A549 (cell line): ENCODE measurements around the gene ZNF507. TPM values are rescaled to one million over a fixed set of nuclear protein-coding genes. Genes with fewer than 3 reads are reported as not detected.

Experiments used
- ATAC-seq, 2 experiments: fragments of 200-7000 bp in 1 of 2; fragments of >200 bp in 1 of 2; cut with Nextera tagmentation in 1 of 2; cut with Tn5 transposase in 1 of 2; 3 replicates each; pipeline versions ENCODE4 v1.8.0 to v1.9.1; 2018 to 2020; ENCODE audit warnings: mild to moderate bottlenecking in 1 of 2, moderate library complexity in 1 of 2
- CTCF ChIA-PET: fragments of 300-600 bp; sonication (Branson Sonifier 250); formaldehyde crosslinking; extraction: SDS; loops from one replicate; lab custom pipeline; 2021; ENCODE audit warnings: antibody characterized with exemption, inconsistent platforms; lab: Yijun Ruan, JAX
- POLR2A ChIA-PET: fragments of 350-600 bp; formaldehyde crosslinking; extraction: SDS; loops from one replicate; lab custom pipeline; 2021; ENCODE audit warnings: antibody characterized with exemption, inconsistent platforms; lab: Yijun Ruan, JAX
- DNase-seq, 2 experiments: peaks; one replicate each; pipeline versions ENCODE4 v3.0.0 to v3.0.0-alpha.2; 2011 to 2016; ENCODE audit warnings: low read depth in 1 of 2, low spot score in 1 of 2
- FAIRE-seq: peaks from 2 replicates; lab custom pipeline; 2011; peaks lifted over from hg19 to GRCh38; lab: Jason Lieb, UNC
- H3K27ac ChIP-seq, 2 experiments: fragments of >200 bp; sonication (Bioruptor Twin); formaldehyde crosslinking; 3 replicates each; pipeline ENCODE4 v1.5.1; 2016 to 2017
- H3K4me1 ChIP-seq: fragments of >200 bp; sonication (Bioruptor Twin); formaldehyde crosslinking; 3 replicates; pipeline ENCODE4 v1.6.1; 2016
- H3K4me2 ChIP-seq: fragments of >200 bp; sonication (Bioruptor Twin); formaldehyde crosslinking; 3 replicates; pipeline ENCODE4 v1.6.1; 2016
- H3K4me3 ChIP-seq: fragments of >200 bp; sonication (Bioruptor Twin); formaldehyde crosslinking; 3 replicates; pipeline ENCODE4 v1.5.1; 2016
- H3K9me3 ChIP-seq: fragments of >200 bp; sonication (Bioruptor Twin); formaldehyde crosslinking; 3 replicates; pipeline ENCODE4 v1.6.1; 2016
- ATOH8 ChIP-seq: fragments of 250-450 bp; sonication (Bioruptor Pico); IDR thresholded peaks from 2 replicates; pipeline ENCODE4 v1.5.0; 2020; ENCODE audit warnings: low read depth, mild to moderate bottlenecking, moderate library complexity
- CBX2 ChIP-seq: fragments of 200-600 bp; sonication (generic); IDR thresholded peaks from 2 replicates; pipeline ENCODE4 v1.6.1; 2016; ENCODE audit warnings: low read depth, mild to moderate bottlenecking, borderline replicate concordance
- CEBPB ChIP-seq, 2 experiments: fragments of >200 bp in 1 of 2; sonication (Bioruptor Twin) in 1 of 2; formaldehyde crosslinking in 1 of 2; IDR thresholded peaks; 2 replicates each; pipeline ENCODE4 v1.6.1; 2012 to 2016
- CHD2 ChIP-seq: fragments of 150-350 bp; IDR thresholded peaks from 2 replicates; pipeline ENCODE4 v1.6.1; 2014; ENCODE audit warnings: low read length; ENCODE audit not compliant: partially characterized antibody
- ESRRA ChIP-seq: fragments of 150-350 bp; IDR thresholded peaks from 2 replicates; pipeline ENCODE4 v1.6.1; 2014; ENCODE audit warnings: mild to moderate bottlenecking, low read length, borderline replicate concordance
- FOSB ChIP-seq: fragments of 250-450 bp; sonication (Bioruptor Pico); IDR thresholded peaks from 2 replicates; pipeline ENCODE4 v1.5.0; 2020; ENCODE audit warnings: mild to moderate bottlenecking, moderate library complexity
- FOSL2 ChIP-seq, 2 experiments: fragments of 450-650 bp in 1 of 2; fragments of >200 bp in 1 of 2; sonication (Bioruptor Twin) in 1 of 2; formaldehyde crosslinking; IDR thresholded peaks; 2 replicates each; pipeline versions ENCODE4 v1.5.0 to v1.6.1; 2016 to 2020; ENCODE audit warnings: mild to moderate bottlenecking in 1 of 2, moderate library complexity in 1 of 2
- HOXB5 ChIP-seq: fragments of 250-450 bp; sonication (Bioruptor Pico); IDR thresholded peaks from 2 replicates; pipeline ENCODE4 v1.5.0; 2020; ENCODE audit warnings: mild to moderate bottlenecking, moderate library complexity
- JUN ChIP-seq, 2 experiments: fragments of >200 bp; sonication (Bioruptor Twin); formaldehyde crosslinking; IDR thresholded peaks; 2 replicates in 1 of 2; 3 replicates in 1 of 2; pipeline ENCODE4 v1.6.1; 2016 to 2017
- KDM1A ChIP-seq: fragments of 200-600 bp; sonication (generic); IDR thresholded peaks from 2 replicates; pipeline ENCODE4 v1.6.1; 2016; ENCODE audit warnings: low read depth, mild to moderate bottlenecking
- KDM5A ChIP-seq: fragments of 200-600 bp; sonication (generic); IDR thresholded peaks from 2 replicates; pipeline ENCODE4 v1.6.1; 2016; ENCODE audit warnings: antibody characterized with exemption, mild to moderate bottlenecking
- MAX ChIP-seq: IDR thresholded peaks from 2 replicates; pipeline ENCODE4 v1.6.1; 2012
- PHF8 ChIP-seq: fragments of 200-600 bp; sonication (generic); IDR thresholded peaks from 2 replicates; pipeline ENCODE4 v1.6.1; 2016; ENCODE audit warnings: low read depth, mild to moderate bottlenecking, antibody characterized with exemption, moderate library complexity, borderline replicate concordance
- POLR2A ChIP-seq: IDR thresholded peaks from 2 replicates; pipeline ENCODE4 v1.6.1; 2012; ENCODE audit warnings: mild to moderate bottlenecking, low read length
- REST ChIP-seq: fragments of 200-600 bp; sonication (generic); IDR thresholded peaks from 2 replicates; pipeline ENCODE4 v1.6.1; 2016; ENCODE audit warnings: antibody characterized with exemption, mild to moderate bottlenecking, moderate library complexity
- RFX5 ChIP-seq: fragments of 450-650 bp; IDR thresholded peaks from 2 replicates; pipeline ENCODE4 v1.7.1; 2014; ENCODE audit warnings: antibody characterized with exemption, mild to moderate bottlenecking, moderate library complexity
- TFCP2L1 ChIP-seq: fragments of 250-450 bp; sonication (Bioruptor Pico); IDR thresholded peaks from 2 replicates; pipeline ENCODE4 v1.5.0; 2021; ENCODE audit warnings: mild to moderate bottlenecking
- TP53 ChIP-seq: fragments of 250-450 bp; sonication (Bioruptor Pico); IDR thresholded peaks from 2 replicates; pipeline ENCODE4 v1.5.0; 2021; ENCODE audit warnings: mild to moderate bottlenecking, moderate library complexity
- USF2 ChIP-seq: fragments of 450-650 bp; IDR thresholded peaks from 2 replicates; pipeline ENCODE4 v1.6.1; 2014; ENCODE audit warnings: antibody characterized with exemption
- ZFP36 ChIP-seq: fragments of 450-650 bp; IDR thresholded peaks from 2 replicates; pipeline ENCODE4 v1.6.1; 2014; ENCODE audit warnings: borderline replicate concordance; ENCODE audit not compliant: partially characterized antibody
- WGBS: methylation state at CpG from one replicate; pipeline ENCODE4 v1.1.6; 2017; ENCODE audit errors: missing lambda C conversion rate; 5-methylcytosine and 5-hydroxymethylcytosine counted together
- polyA plus RNA-seq, 4 experiments: library from polyadenylated mRNA; depleted of rRNA in 3 of 4; stranded (reverse); fragments of >200 nt; fragmentation: RNase III in 1 of 4; extraction: RNeasy Plus Mini Kit Qiagen cat#74134 plus additional on column Dnase treatment in 1 of 4; gene quantifications; 2 replicates in 3 of 4; 3 replicates in 1 of 4; pipeline ENCODE4 v1.2.3, GENCODE V29; 2011 to 2017
- TF ChIP-seq, protein P1 (sequence below): IDR thresholded peaks from 2 replicates; pipeline ENCODE4 v1.6.1; 2012
- TF ChIP-seq, protein P2 (sequence below): fragments of >200 bp; sonication (Bioruptor Twin); formaldehyde crosslinking; IDR thresholded peaks from 2 replicates; pipeline ENCODE4 v1.6.1; 2016

ZNF507 gene
- polyA plus RNA-seq, 2 of the 4 experiments (the other 2 are of a cell fraction), result 14.6 to 49.8 TPM

DNA sequence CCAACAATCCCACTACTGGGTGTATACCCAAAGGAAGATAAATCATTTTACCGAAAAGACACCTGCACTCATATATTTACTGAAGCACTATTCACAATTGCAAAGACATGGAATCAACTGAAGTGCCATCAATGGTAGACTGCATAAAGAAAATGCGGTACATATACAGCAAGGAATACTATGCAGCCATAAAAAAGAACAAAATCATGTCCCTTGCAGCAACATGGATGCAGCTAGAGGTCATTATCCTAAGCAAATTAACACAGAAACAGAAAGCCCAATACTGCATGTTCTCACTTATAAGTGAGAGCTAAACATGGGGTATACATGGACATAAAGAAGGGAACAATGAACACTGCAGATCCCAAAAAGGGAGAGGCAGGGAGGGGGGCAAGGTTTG is 2.7 kb upstream of the ZNF507 start:
- TF ChIP-seq KDM5A, result no peak
- TF ChIP-seq PHF8, result no peak
- TF ChIP-seq CHD2, result no peak
- FAIRE-seq, result no peak
- POLR2A ChIA-PET, result no interaction called here

DNA sequence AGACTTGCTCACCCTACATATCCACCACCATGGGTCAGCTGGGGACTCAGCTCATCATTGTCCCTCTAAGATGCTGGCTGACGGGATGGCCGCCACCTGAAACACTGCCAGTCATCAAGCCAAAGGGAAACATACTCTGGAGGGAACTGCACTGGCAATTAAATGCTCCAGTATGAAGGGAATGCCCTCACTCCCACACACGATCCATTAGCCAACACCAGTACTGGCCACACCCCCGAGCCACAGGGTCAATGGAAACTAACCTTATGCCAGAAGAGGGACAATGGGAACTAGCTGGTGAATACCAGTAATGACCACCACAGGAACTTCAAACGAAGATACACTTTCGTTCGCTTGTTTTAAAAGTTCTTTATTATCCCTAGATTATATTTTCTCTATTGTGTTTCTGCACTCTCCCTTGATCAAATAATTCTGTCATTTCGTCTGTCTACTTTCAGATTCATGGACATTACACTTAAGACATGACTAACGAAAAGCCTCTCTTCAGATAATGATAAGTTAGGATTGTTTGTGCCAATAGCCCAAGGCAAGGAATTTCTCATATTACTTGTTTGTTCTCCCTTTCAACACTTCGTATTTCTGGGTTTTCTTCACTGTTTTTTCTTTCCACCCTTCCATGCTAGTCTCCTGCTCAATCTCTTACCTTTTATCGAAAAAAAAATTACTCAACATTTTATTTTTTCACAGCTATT is 1.7 kb upstream of the ZNF507 start:
- 54% methylated on average over 11 of the region's 11 CpGs for WGBS
- POLR2A ChIA-PET, result no interaction called here

More for the DNA sequence above, 2.7 kb upstream of the ZNF507 start:
- CTCF ChIA-PET, result interaction anchor here (0.6 to 10.9 kb wide), 5 partner anchors 9 to 230 kb away, joined by 4 to 182 read pairs (median 70); no protein-coding TSS in a partner anchor
- H3K4me1 ChIP-seq, result peaks cover 15% of the 10 kb centered on the region
- no peak overlapping the region for H3K4me3 ChIP-seq
- H3K4me2 ChIP-seq, result no peak overlapping the region
- no peaks in the 10 kb centered on the region for H3K9me3 ChIP-seq
- ATAC-seq (no peak), DNase-seq (no peak)
- WGBS, result 90% methylated on average over 2 of the region's 2 CpGs
- no peak overlapping the region for H3K27ac ChIP-seq

DNA sequence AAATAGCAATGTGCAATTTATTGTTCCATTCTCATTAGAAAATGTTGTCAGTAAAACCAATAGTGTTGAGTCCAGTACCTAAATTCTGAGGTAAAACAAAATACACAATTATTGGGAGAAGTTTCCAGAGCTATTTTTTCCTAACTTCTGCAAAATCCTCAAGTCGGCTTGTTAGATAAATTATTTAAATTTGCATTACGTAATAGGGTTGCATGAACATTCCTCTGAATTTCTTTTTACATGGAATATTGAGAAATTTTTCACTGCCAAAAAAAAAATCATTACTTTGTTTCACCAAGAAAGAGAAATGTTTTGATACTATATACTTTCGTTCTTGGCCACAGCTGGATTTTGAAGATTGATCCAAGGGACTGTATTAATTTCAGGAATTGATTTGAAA is 1.5 kb downstream of the ZNF507 start:
- peak overlapping the region; percentile 89 for H3K27ac ChIP-seq
- ATAC-seq, result no peak
- 69% methylated on average over 3 of the region's 3 CpGs for WGBS
- peak; percentile 90 for FAIRE-seq
- CTCF ChIA-PET, result interaction anchor here (0.6 to 9.0 kb wide), 5 partner anchors 9 to 223 kb away, joined by 4 to 70 read pairs (median 6); no protein-coding TSS in a partner anchor
- TF ChIP-seq CBX2, result no peak
- TF ChIP-seq FOSB (CRISPR knock-in tag), result no peak
- TF ChIP-seq CEBPB (IDR thresholded peaks at IDR 0.05), result peak; percentile 22 to 69; a peak in 2 of 4 replicates
- TF ChIP-seq FOSL2 (IDR thresholded peaks at IDR 0.05), result no peak
- TF ChIP-seq FOSL2 (CRISPR knock-in tag; IDR thresholded peaks at IDR 0.05), result 0 out of 2 replicates have a peak, but pooled peaks have one; percentile 3
- TF ChIP-seq, all 56 proteins: peak for 2
- peaks cover 53% of the 10 kb centered on the region for H3K4me1 ChIP-seq
- H3K4me2 ChIP-seq, result peak overlapping the region; percentile 77
- peak overlapping the region; percentile 72 for H3K4me3 ChIP-seq
- H3K9me3 ChIP-seq, result no peaks in the 10 kb centered on the region
- POLR2A ChIA-PET, result interaction anchor here (1.5 to 2.6 kb wide), 5 partner anchors 9 to 234 kb away, joined by 5 to 29 read pairs (median 13); partner anchors contain the start of gene PDCD5
- DNase-seq, result no peak

More for the DNA sequence above, 1.7 kb upstream of the ZNF507 start:
- ATAC-seq, result no peak
- no peak overlapping the region for H3K27ac ChIP-seq
- H3K4me2 ChIP-seq, result peak overlapping the region; percentile 17; the same call in 1 of the 3 replicates
- H3K4me1 ChIP-seq, result peaks cover 22% of the 10 kb centered on the region
- CTCF ChIA-PET, result interaction anchor here (0.6 to 10.9 kb wide), 10 partner anchors 7 to 553 kb away, joined by 3 to 122 read pairs (median 6); no protein-coding TSS in a partner anchor
- H3K4me3 ChIP-seq, result no peak overlapping the region
- no peaks in the 10 kb centered on the region for H3K9me3 ChIP-seq
- peak; percentile 99 for FAIRE-seq
- DNase-seq, result peak in 1 of 2 experiments; percentile 46
- TF ChIP-seq MAX, result no peak
- TF ChIP-seq REST, result no peak
- TF ChIP-seq, all 56 proteins: peak for 0

DNA sequence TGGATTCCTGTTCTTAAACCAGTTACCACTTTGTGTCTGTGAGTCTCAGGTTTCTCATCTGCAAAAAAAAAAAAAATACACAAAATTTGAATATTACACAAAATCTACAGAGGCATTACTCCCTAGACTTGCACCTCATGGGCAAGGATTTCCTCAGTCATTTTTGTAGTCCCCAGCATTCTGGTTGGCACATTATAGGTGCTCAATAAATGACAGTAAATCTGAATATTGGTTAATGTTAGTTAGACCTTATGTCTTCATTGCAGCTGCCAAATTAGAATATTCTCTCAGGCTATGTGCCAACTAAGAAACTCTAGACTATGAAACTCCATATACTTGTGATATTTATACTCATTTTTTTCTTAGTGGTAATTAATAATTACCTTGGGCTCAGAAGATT is 2.2 kb downstream of the ZNF507 start:
- CTCF ChIA-PET, result interaction anchor here (0.9 to 9.0 kb wide), 3 partner anchors 11 to 222 kb away, joined by 3 to 70 read pairs (median 24); no protein-coding TSS in a partner anchor
- ATAC-seq (no peak), DNase-seq (no peak), FAIRE-seq (no peak)
- no peaks in the 10 kb centered on the region for H3K9me3 ChIP-seq
- H3K4me3 ChIP-seq, result peak overlapping the region; percentile 72; the same call in 1 of the 3 replicates
- peak overlapping the region; percentile 77 for H3K4me2 ChIP-seq
- H3K27ac ChIP-seq, result peak overlapping the region; percentile 50 to 89; a peak in 3 of 6 replicates
- POLR2A ChIA-PET, result no interaction called here
- peaks cover 54% of the 10 kb centered on the region for H3K4me1 ChIP-seq
- no peak for TF ChIP-seq ESRRA
- TF ChIP-seq USF2, result no peak
- TF ChIP-seq, protein P1, sequence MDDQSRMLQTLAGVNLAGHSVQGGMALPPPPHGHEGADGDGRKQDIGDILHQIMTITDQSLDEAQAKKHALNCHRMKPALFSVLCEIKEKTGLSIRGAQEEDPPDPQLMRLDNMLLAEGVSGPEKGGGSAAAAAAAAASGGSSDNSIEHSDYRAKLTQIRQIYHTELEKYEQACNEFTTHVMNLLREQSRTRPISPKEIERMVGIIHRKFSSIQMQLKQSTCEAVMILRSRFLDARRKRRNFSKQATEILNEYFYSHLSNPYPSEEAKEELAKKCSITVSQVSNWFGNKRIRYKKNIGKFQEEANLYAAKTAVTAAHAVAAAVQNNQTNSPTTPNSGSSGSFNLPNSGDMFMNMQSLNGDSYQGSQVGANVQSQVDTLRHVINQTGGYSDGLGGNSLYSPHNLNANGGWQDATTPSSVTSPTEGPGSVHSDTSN, result no peak
- TF ChIP-seq, protein P2, sequence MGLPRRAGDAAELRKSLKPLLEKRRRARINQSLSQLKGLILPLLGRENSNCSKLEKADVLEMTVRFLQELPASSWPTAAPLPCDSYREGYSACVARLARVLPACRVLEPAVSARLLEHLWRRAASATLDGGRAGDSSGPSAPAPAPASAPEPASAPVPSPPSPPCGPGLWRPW, result no peak
- no peak for TF ChIP-seq ATOH8 (CRISPR knock-in tag)
- no peak for TF ChIP-seq POLR2A
- TF ChIP-seq KDM1A, result no peak
- TF ChIP-seq JUN (IDR thresholded peaks at IDR 0.05), result no peak
- TF ChIP-seq TFCP2L1 (CRISPR knock-in tag), result no peak
- TF ChIP-seq HOXB5 (CRISPR knock-in tag), result no peak
- no peak for TF ChIP-seq ZFP36
- no peak for TF ChIP-seq TP53
- TF ChIP-seq RFX5, result no peak
